Measurements from ENCODE around the gene ABCB6.
"Not testable (repeated sequence)": the region's sequence is repeated elsewhere in the genome, so short reads cannot be mapped to it uniquely, and the experiment has no call there.

Gene ABCB6

GRCh38 chr2:219214141-219214540 lies 4.6 kb downstream of the ABCB6 start:
- in situ Hi-C loops (cut with MboI; ENCODE audit: low sequenced_read_pairs) = no loop called here

GRCh38 chr2:219213486-219214071 lies 5.2 kb downstream of the ABCB6 start:
- in situ Hi-C loops (cut with MboI; ENCODE audit: low sequenced_read_pairs) = no loop called here

- in situ Hi-C loops (cut with MboI; ENCODE audit: low sequenced_read_pairs) = no loop called here
Measured at GRCh38 chr2:219213026-219213415, 5.7 kb downstream of the ABCB6 start.

- in situ Hi-C loops (cut with MboI; ENCODE audit: low sequenced_read_pairs) = no loop called here
Measured at GRCh38 chr2:219210886-219211362, 7.8 kb downstream of the ABCB6 start.

- in situ Hi-C loops (cut with MboI; ENCODE audit: low sequenced_read_pairs) = no loop called here
Measured at GRCh38 chr2:219210196-219210885, 8.4 kb downstream of the ABCB6 start.

- in situ Hi-C loops (cut with MboI; ENCODE audit: low sequenced_read_pairs) = no loop called here
Measured at GRCh38 chr2:219209236-219210195, 9.2 kb downstream of the ABCB6 start.

GRCh38 chr2:219207884-219208740 lies 10.6 kb downstream of the ABCB6 start:
- in situ Hi-C loops (cut with MboI; ENCODE audit: low sequenced_read_pairs) = no loop called here

GRCh38 chr2:219207134-219207883 lies 11.4 kb downstream of the ABCB6 start:
- in situ Hi-C loops (cut with MboI; ENCODE audit: low sequenced_read_pairs) = no loop called here

GRCh38 chr2:219206328-219207133 lies 12.2 kb downstream of the ABCB6 start, which contains the start of gene ZFAND2B:
Gene ZFAND2B (plus strand): TSS chr2:219206782. CDS start chr2:219206988, 206 bp downstream.
- in situ Hi-C loops (cut with MboI; ENCODE audit: low sequenced_read_pairs) = no loop called here

GRCh38 chr2:219205981-219206327 lies 12.8 kb downstream of the ABCB6 start:
- in situ Hi-C loops (cut with MboI; ENCODE audit: low sequenced_read_pairs) = no loop called here

- in situ Hi-C loops (cut with MboI; ENCODE audit: low sequenced_read_pairs) = no loop called here
Measured at GRCh38 chr2:219205165-219205538, 13.6 kb downstream of the ABCB6 start.

GRCh38 chr2:219204425-219205164 lies 14.2 kb downstream of the ABCB6 start:
- in situ Hi-C loops (cut with MboI; ENCODE audit: low sequenced_read_pairs) = no loop called here

GRCh38 chr2:219201331-219201730 lies 17.4 kb downstream of the ABCB6 start:
- in situ Hi-C loops (cut with MboI; ENCODE audit: low sequenced_read_pairs) = not testable (repeated sequence)

GRCh38 chr2:219200502-219201326 lies 18.0 kb downstream of the ABCB6 start:
- in situ Hi-C loops (cut with MboI; ENCODE audit: low sequenced_read_pairs) = not testable (repeated sequence)

GRCh38 chr2:219199470-219200211 lies 19.1 kb downstream of the ABCB6 start:
- in situ Hi-C loops (cut with MboI; ENCODE audit: low sequenced_read_pairs) = no loop called here

- in situ Hi-C loops (cut with MboI; ENCODE audit: low sequenced_read_pairs) = no loop called here
Measured at GRCh38 chr2:219198974-219199373, 19.8 kb downstream of the ABCB6 start.

GRCh38 chr2:219197388-219197787 lies 21.4 kb downstream of the ABCB6 start:
- in situ Hi-C loops (cut with MboI; ENCODE audit: low sequenced_read_pairs) = no loop called here
